CD4-positive, alpha-beta T cell (primary cell): ENCODE measurements around the gene CYFIP1. TPM values are rescaled to one million over a fixed set of nuclear protein-coding genes. Genes with fewer than 3 reads are reported as not detected.

Source experiments
- ATAC-seq: fragments of 200-7000 bp; cut with Tn5 transposase; one replicate; pipeline ENCODE4 v1.10.0; 2022; ENCODE audit warnings: mild to moderate bottlenecking; ENCODE audit not compliant: poor library complexity
- CTCF ChIA-PET: fragments of 350-600 bp; sonication (Branson Sonifier 250); formaldehyde crosslinking; loops from one replicate; lab custom pipeline; 2021; ENCODE audit warnings: antibody characterized with exemption, inconsistent platforms; lab: Charles Lee
- POLR2A ChIA-PET: fragments of 350-600 bp; sonication (Branson Sonifier 250); formaldehyde crosslinking; loops from one replicate; lab custom pipeline; 2021; ENCODE audit warnings: antibody characterized with exemption, inconsistent platforms; lab: Charles Lee
- DNase-seq, 14 experiments: peaks; one replicate each; pipeline ENCODE4 v3.0.0-alpha.2; 2013 to 2020; ENCODE audit warnings: mixed read lengths in 2 of 14
- H3K27ac ChIP-seq, 2 donors: one replicate each; pipeline versions ENCODE4 v1.5.1 to v1.7.0; 2013; ENCODE audit warnings: low read length in 2 of 2, low read depth in 1 of 2, mild to moderate bottlenecking in 1 of 2
- H3K27me3 ChIP-seq, 2 experiments: 1 replicate in 1 of 2; 2 replicates in 1 of 2; pipeline versions ENCODE4 v1.6.1 to v1.7.0; 2013; ENCODE audit warnings: low read length in 2 of 2, control low read depth in 1 of 2, mild to moderate bottlenecking in 1 of 2, moderate library complexity in 1 of 2; ENCODE audit not compliant: insufficient read depth in 2 of 2, control insufficient read depth in 1 of 2
- H3K36me3 ChIP-seq: one replicate; pipeline ENCODE4 v1.6.1; 2013; ENCODE audit warnings: low read length, control low read depth; ENCODE audit not compliant: insufficient read depth
- H3K4me1 ChIP-seq: one replicate; pipeline ENCODE4 v1.6.1; 2013; ENCODE audit warnings: low read length, control low read depth; ENCODE audit not compliant: insufficient read depth
- H3K4me3 ChIP-seq: one replicate; pipeline ENCODE4 v1.5.1; 2013; ENCODE audit warnings: mild to moderate bottlenecking, low read length, moderate library complexity
- H3K9me3 ChIP-seq, 2 experiments: 1 replicate in 1 of 2; 2 replicates in 1 of 2; pipeline versions ENCODE4 v1.6.1 to v1.7.0; 2013; ENCODE audit warnings: low read length in 2 of 2, mild to moderate bottlenecking in 2 of 2, control low read depth in 1 of 2, moderate library complexity in 1 of 2; ENCODE audit not compliant: control insufficient read depth in 1 of 2, insufficient read depth in 1 of 2
- H3K27ac Mint-ChIP-seq: one replicate; pipeline ENCODE4 v1.8.0; 2020; ENCODE audit warnings: mixed read lengths
- H3K27me3 Mint-ChIP-seq: one replicate; pipeline ENCODE4 v1.8.0; 2021; ENCODE audit warnings: mixed read lengths
- H3K36me3 Mint-ChIP-seq: one replicate; pipeline ENCODE4 v1.8.0; 2021; ENCODE audit warnings: low read depth, mixed read lengths
- H3K4me1 Mint-ChIP-seq: one replicate; pipeline ENCODE4 v1.8.0; 2021; ENCODE audit warnings: low read depth, mixed read lengths
- H3K4me3 Mint-ChIP-seq: one replicate; pipeline ENCODE4 v1.8.0; 2020; ENCODE audit warnings: mild to moderate bottlenecking, mixed read lengths
- H3K9me3 Mint-ChIP-seq: one replicate; pipeline ENCODE4 v1.8.0; 2020; ENCODE audit warnings: mixed read lengths
- intact Hi-C, 2 experiments: fragments of 100-400 bp; cut with DNase I in 1 of 2; cut with micrococcal nuclease in 1 of 2; formaldehyde crosslinking; loops; one replicate each; pipeline versions ENCODE4 v1.15.1 to v1.9.0; 2023 to 2025; cut with DNase I, micrococcal nuclease
- total RNA-seq, 174 experiments: library from RNA in 2 of 174; stranded (reverse) in 2 of 174; gene quantifications; one replicate each; pipeline ENCODE4 v1.2.3 and lab custom pipeline; 2021 to 2026
- TF ChIP-seq, protein P1 (sequence below): fragments of 200-600 bp; IDR thresholded peaks from one replicate; pipeline ENCODE4 v1.8.0; 2022; ENCODE audit warnings: antibody characterized with exemption, mild to moderate bottlenecking

CYFIP1 gene
- total RNA-seq, 2 experiments from 2014 or later, result 3.2 to 4.4 TPM

DNA sequence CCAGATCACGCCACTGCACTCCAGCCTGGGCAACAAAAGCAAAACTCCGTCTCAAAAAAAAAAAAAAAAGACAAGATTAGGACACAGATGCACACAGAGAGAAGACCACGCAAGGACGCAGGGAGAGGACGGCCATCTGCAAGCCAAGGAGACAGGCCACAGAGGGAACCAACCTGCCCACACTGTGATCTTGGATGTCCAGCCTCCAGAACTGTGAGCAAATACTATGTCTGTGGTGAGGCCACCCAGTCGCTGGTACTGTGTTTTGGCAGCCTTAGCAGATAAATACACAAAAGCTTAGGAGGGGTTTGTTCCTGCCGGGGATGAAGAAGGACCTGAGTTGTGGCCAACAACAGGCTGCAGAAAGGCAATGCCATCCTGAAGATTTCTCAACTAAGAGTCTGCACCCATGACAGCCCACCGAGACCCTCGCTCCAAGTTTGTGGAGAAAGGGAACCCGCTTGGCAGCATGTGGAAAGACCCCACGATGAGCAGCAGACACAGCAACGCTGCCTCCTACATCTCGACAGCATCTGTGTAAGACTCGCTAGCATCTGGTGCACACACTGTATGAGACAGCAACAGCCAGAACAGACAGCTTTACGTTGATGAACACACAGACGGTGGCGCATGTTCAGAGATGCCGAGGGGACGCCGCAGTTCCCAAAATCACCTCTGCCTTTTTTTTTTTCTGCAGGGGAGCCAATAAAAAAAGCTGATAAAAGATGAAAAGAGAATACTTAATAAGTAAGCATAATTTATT is 13.7 kb downstream of the CYFIP1 start:
- H3K4me3 ChIP-seq, result no peak overlapping the region
- no peaks in the 10 kb centered on the region for H3K27me3 ChIP-seq
- Mint-ChIP-seq H3K4me3 (no peak overlapping the region), H3K27me3 (no peaks in the 10 kb centered on the region), H3K9me3 (no peaks in the 10 kb centered on the region), H3K27ac (no peak overlapping the region), H3K36me3 (no peaks in the 10 kb centered on the region), H3K4me1 (no peaks in the 10 kb centered on the region)
- no peaks in the 10 kb centered on the region for H3K4me1 ChIP-seq
- ATAC-seq (no peak), DNase-seq (no peak)
- ChIA-PET POLR2A (no interaction called here), CTCF (no interaction called here)
- peaks cover 0 to 8% of the 10 kb centered on the region in 2 experiments for H3K9me3 ChIP-seq
- no peak overlapping the region for H3K27ac ChIP-seq
- no peaks in the 10 kb centered on the region for H3K36me3 ChIP-seq
- intact Hi-C loops, result loop anchor here in 1 of 2 experiments (10.0 kb wide), 1 partner anchor 142 kb away; no protein-coding TSS in a partner anchor
- TF ChIP-seq, protein P1, sequence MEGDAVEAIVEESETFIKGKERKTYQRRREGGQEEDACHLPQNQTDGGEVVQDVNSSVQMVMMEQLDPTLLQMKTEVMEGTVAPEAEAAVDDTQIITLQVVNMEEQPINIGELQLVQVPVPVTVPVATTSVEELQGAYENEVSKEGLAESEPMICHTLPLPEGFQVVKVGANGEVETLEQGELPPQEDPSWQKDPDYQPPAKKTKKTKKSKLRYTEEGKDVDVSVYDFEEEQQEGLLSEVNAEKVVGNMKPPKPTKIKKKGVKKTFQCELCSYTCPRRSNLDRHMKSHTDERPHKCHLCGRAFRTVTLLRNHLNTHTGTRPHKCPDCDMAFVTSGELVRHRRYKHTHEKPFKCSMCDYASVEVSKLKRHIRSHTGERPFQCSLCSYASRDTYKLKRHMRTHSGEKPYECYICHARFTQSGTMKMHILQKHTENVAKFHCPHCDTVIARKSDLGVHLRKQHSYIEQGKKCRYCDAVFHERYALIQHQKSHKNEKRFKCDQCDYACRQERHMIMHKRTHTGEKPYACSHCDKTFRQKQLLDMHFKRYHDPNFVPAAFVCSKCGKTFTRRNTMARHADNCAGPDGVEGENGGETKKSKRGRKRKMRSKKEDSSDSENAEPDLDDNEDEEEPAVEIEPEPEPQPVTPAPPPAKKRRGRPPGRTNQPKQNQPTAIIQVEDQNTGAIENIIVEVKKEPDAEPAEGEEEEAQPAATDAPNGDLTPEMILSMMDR, result no peak

DNA sequence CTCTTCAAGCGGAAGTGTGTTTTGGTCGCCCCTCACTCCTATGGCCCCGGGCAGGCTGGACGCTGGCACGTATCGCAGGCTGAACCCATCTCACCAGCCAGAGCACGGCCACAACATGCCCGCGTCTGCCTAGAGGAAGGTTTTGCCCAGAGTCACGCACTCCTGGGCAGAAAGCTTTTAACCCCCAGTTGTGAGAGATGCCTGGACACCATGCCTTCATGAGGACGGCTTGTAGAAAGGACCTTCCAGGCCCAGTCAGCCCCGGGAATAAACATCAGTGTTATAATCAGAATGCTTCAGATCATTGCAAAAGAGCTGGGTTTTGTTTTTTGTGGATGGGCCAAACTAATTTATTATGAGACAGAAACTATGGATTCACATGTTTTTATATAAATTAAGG is 16.5 kb downstream of the CYFIP1 start:
- TF ChIP-seq, protein P1, result no peak
- ChIA-PET POLR2A (no interaction called here), CTCF (no interaction called here)
- intact Hi-C loops, result loop anchor here in 1 of 2 experiments (10.0 kb wide), 1 partner anchor 139 kb away; no protein-coding TSS in a partner anchor
- Histone ChIP-seq H3K4me1 (no peaks in the 10 kb centered on the region), H3K27ac (no peak overlapping the region), H3K36me3 (no peaks in the 10 kb centered on the region), H3K9me3 (peaks cover 0 to 4% of the 10 kb centered on the region in 2 experiments), H3K4me3 (no peak overlapping the region), H3K27me3 (no peaks in the 10 kb centered on the region)
- Mint-ChIP-seq H3K4me3 (no peak overlapping the region), H3K9me3 (no peaks in the 10 kb centered on the region), H3K4me1 (no peaks in the 10 kb centered on the region), H3K27ac (no peak overlapping the region), H3K27me3 (no peaks in the 10 kb centered on the region), H3K36me3 (no peaks in the 10 kb centered on the region)
- DNase-seq (no peak), ATAC-seq (no peak)

DNA sequence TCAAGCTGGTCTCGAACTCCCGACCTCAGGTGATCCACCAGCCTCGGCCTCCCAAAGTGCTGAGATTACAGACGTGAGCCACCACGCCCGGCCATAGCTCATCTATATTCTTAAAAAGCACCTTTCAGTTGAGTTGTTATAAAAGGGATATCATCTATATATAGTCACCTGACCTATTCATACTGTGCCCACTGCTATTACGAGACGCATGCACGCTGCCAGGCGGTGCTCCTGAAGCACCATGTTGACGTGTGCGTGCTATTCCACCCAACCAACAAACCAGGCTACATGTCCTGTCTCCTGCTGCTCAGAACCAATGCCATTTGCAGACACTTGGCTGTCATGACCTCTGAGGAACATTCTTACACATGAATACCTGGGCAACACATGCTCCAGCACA is 17.6 kb downstream of the CYFIP1 start:
- ATAC-seq, result no peak

More for the DNA sequence above, 17.6 kb downstream of the CYFIP1 start:
- no peaks in the 10 kb centered on the region for H3K4me1 Mint-ChIP-seq
- TF ChIP-seq, protein P1, result no peak
- no peak for DNase-seq
- H3K9me3 Mint-ChIP-seq, result no peaks in the 10 kb centered on the region
- no peaks in the 10 kb centered on the region for H3K4me1 ChIP-seq
- no peak overlapping the region for H3K27ac Mint-ChIP-seq
- no peak overlapping the region for H3K4me3 Mint-ChIP-seq
- H3K36me3 ChIP-seq, result no peaks in the 10 kb centered on the region
- H3K27me3 Mint-ChIP-seq, result no peaks in the 10 kb centered on the region
- H3K36me3 Mint-ChIP-seq, result no peaks in the 10 kb centered on the region
- CTCF ChIA-PET, result no interaction called here
- no peak overlapping the region for H3K4me3 ChIP-seq
- POLR2A ChIA-PET, result no interaction called here
- no peak overlapping the region for H3K27ac ChIP-seq
- H3K9me3 ChIP-seq, result peaks cover 0 to 4% of the 10 kb centered on the region in 2 experiments
- H3K27me3 ChIP-seq, result no peaks in the 10 kb centered on the region
- intact Hi-C loops, result loop anchor here in 1 of 2 experiments (10.0 kb wide), 1 partner anchor 138 kb away; no protein-coding TSS in a partner anchor
